ENCODE measurements around the gene LRRC4C.

The LRRC4C gene

DNA sequence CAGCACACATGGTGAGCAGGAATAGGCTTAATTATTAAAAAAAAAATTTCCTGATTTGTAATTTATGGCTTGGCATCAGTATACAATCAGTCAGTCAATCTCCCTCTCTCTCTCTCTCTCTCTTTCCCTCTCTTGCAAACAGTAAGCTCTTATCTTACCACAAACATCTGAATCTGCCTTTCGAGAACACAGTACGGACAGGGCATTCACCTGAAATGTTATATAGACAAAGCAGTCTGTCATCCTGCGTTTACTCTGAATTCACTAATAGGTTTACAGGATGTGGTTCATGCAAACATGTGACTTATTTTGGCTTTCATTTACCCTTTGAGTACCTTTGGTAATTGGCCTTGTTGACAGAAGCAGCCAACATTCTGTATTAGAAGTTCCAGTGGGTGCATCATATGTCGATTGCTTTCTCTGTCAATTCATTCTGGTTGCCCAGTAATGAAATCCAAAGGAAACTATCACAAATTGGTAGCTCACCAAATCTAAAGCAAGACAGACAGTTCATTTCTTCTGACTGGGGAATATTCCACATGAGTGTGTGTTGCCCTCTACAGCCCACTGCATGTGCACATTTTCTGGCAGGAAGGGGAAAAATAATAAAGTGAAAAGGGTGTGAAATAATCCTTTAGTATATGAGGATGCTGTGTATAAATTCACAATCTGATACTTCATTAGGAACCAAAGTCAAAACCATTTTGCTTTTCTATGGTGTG lies 1058.2 kb downstream of the LRRC4C start:
- DNase-seq: no peak
- TF ChIP-seq POLR2A (IDR thresholded peaks at IDR 0.05; ENCODE audit: low read length) (no peak), GATA1 (IDR thresholded peaks at IDR 0.05; ENCODE audit: low read depth, low read length) (no peak)

DNA sequence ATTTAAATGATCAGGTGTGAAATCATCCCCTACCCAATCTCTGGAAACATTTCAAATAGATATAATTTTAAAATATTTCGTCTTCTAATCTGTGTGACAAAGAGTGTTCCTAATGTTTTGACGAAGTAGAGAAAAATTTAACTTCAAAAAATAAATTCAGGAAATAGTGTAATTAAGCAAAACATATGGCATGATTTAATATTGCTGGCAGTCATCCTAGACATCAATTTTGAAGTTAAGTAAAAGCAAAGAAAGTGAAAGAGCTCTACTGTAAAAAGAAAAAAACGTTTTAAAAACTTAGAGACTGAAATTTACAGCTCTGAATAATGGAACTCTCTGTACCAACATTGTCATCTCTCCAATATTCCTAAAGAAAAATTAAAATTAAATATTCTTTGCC lies 1062.3 kb downstream of the LRRC4C start:
- no peak for TF ChIP-seq POLR2A (IDR thresholded peaks at IDR 0.05; ENCODE audit: low read length)
- TF ChIP-seq GATA1 (IDR thresholded peaks at IDR 0.05; ENCODE audit: low read depth, low read length): no peak
- DNase-seq: no peak

DNA sequence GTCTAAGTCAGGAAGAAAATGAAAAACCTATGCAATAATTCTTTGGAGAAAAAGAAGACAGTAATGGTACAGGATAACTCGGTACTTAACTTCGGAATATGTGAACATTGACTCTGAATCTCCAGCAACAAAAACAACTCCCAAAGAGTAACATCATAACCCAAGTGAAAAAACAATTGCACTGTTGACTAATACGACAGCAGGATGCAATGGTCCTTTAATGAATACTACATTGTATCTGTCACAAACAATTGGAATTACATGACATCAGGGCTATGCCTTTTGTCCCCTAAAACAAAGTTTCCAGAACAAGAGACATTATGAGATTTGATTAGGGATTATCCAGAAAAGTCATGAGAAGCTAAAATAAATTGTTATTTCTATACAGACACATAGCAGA lies 1065.9 kb downstream of the LRRC4C start:
- TF ChIP-seq POLR2A (IDR thresholded peaks at IDR 0.05; ENCODE audit: low read length): no peak
- no peak for TF ChIP-seq GATA1 (IDR thresholded peaks at IDR 0.05; ENCODE audit: low read depth, low read length)
- no peak for DNase-seq

DNA sequence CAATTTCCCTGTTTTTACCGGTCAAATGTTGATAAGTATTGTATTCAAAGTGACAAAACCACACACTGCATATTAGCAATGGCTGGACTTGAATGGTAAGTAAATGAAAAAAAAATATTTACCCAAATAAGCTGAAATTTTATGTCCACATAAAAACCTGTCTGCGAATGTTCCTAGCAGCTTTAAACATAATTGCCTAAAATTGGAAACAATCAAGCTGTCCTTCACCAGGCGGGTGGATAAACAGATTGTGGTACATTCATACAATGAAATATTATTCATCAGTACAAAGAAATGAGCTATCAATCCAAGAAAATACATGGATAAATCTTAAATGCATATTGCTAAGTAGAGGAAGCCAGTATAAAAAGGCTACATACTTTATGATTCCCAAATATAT lies 1067.8 kb downstream of the LRRC4C start:
- TF ChIP-seq GATA1 (IDR thresholded peaks at IDR 0.05; ENCODE audit: low read depth, low read length): no peak
- TF ChIP-seq POLR2A (IDR thresholded peaks at IDR 0.05; ENCODE audit: low read length): no peak
- DNase-seq: no peak

DNA sequence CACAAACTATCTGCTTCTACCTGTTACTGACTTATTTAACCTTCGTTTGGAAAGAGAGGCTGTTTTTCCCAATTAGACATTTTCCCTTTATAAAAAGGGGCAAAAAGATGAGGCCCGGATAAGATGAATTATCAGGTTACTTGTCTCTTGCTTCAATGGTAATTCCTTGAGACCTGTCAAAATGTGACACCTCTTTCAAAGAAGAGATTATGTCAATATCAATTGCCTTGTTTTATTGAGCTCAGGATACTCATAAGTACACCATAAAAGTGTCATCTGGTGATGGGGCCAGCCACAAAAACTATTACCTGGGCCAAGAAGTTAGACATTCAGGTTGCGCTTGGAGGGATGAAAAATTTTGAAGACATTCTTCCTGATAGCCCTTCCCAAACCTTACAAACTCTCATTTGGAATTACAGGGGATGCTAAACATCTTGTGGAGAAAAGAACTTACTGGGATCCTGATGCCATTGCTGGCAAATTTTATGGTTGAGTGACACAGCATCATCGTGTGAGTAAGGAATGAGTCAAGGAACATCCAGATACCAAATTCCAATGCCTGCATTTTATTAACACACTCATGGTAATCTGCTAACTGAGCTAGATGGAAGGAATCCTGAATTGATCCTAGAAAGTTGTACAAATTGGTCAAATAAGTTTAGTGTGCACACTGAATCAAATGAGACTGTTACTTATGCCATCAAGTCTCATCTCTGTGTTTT lies 1071.2 kb downstream of the LRRC4C start:
- no peak for DNase-seq
- TF ChIP-seq POLR2A (IDR thresholded peaks at IDR 0.05; ENCODE audit: low read length) (no peak), GATA1 (IDR thresholded peaks at IDR 0.05; ENCODE audit: low read depth, low read length) (no peak)

DNA sequence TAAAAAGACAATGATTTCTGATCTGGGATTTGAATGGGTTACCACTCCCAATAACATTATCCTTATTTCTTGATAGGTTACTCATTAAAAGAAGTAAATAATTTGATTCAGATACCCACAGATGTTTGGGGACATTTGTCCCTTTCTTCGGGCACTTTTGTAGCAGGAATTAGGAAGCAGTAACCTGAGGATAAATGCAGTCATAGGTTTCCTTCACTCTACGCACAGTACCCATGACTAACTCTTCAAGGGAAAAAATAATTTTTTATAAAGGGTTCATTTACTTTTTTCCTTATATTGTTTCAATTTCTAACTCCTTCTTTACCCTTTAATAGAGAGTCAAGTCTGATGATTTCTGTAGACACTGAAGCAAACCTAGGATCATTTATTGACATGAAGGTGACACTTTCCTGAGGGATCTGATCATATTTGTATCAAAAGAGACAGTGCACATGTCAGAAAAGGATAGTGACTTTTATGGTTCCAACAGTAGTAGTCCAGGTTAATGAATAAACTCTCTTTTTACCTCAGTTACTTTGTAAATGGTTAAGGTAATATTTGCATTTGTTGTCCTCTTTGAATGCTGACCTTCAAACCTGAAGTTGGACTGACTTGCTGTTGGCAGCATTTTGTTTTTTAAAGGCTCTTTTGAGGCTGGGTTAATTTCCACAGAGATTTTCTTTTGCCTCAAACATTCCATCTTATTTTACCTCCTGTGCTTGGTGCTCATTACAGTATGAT lies 1072.0 kb downstream of the LRRC4C start:
- DNase-seq: no peak
- TF ChIP-seq POLR2A (IDR thresholded peaks at IDR 0.05; ENCODE audit: low read length) (no peak), GATA1 (IDR thresholded peaks at IDR 0.05; ENCODE audit: low read depth, low read length) (no peak)

DNA sequence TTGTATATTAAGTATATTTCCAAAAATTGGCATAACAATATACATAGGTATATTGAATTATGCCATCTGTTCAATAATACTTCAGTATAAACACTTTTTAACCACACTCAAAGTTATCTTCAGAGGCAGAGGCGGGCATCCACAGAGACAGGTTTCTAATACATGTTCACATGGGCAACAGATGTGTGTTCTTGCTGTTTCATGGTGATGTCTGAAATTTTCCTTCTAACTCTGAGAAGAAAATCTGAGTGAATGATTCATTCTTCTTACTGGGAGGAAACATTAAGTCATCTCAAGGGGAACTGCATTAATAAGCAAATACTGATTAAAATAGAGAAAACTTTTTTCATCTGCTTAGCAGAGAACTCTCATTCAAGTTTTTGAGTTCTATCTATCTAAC lies 1074.5 kb downstream of the LRRC4C start:
- no peak for DNase-seq

DNA sequence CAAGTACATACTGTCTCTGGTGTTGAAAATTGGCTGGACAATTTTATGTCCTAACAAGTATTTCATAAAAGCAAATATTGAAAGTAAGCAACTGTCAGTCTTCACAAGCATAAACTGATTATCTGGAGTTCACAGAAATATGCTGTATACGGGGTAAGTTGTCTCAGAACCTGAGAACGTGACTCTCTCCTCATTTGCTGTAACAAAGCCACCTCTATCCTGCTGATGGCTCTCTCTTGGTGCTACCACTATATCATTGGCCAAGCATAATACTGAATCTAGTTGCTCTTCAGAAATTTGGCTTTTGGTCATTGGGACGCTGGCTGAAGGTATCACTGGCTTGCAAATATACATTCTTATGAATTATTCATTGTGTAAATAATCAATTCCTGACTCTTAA lies 1078.0 kb downstream of the LRRC4C start:
- DNase-seq: no peak
- TF ChIP-seq GATA1 (IDR thresholded peaks at IDR 0.05; ENCODE audit: low read depth, low read length) (no peak), POLR2A (IDR thresholded peaks at IDR 0.05; ENCODE audit: low read length) (no peak)

More for the DNA sequence above, 1074.5 kb downstream of the LRRC4C start:
- no peak for TF ChIP-seq GATA1 (IDR thresholded peaks at IDR 0.05; ENCODE audit: low read depth, low read length)
- TF ChIP-seq POLR2A (IDR thresholded peaks at IDR 0.05; ENCODE audit: low read length): no peak

DNA sequence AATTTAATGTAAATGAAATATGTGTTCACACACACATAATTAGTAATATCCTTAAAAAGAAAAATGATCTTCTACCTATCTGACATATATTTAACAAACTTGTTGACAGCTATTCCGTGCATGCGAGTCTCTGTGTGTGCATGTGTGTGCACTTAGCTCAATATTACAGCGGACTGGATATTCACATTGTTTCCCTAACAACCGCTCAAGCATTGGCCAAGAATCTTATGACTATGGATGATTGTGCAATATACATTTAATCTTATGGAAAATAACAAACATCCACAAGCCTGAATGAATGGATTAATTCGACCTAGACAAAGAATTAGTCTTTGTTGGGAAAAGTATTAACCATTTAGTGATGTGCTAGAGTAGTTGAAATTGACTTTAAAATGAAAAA lies 1078.6 kb downstream of the LRRC4C start:
- TF ChIP-seq POLR2A (IDR thresholded peaks at IDR 0.05; ENCODE audit: low read length) (no peak), GATA1 (IDR thresholded peaks at IDR 0.05; ENCODE audit: low read depth, low read length) (no peak)
- DNase-seq: no peak

DNA sequence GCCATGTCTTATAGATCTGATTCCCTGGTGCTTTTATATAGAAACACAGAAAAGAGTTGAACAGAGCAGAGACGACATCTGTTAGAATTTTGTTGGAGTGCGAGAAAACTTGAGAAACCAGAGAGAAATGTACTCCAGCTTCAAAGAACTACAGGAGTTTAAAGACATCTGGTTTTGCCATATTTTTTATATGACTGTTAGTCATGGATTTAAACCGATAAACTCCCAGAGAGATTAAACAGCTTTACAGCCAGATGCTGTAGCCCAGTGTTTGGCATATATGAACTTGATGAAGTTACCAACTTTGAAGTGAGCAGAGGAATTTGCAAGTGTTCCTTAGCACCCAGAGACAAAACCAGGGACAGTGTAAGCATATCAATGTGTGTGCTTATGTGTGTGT lies 1083.1 kb downstream of the LRRC4C start:
- DNase-seq: no peak
- TF ChIP-seq GATA1 (IDR thresholded peaks at IDR 0.05; ENCODE audit: low read depth, low read length) (no peak), POLR2A (IDR thresholded peaks at IDR 0.05; ENCODE audit: low read length) (no peak)

DNA sequence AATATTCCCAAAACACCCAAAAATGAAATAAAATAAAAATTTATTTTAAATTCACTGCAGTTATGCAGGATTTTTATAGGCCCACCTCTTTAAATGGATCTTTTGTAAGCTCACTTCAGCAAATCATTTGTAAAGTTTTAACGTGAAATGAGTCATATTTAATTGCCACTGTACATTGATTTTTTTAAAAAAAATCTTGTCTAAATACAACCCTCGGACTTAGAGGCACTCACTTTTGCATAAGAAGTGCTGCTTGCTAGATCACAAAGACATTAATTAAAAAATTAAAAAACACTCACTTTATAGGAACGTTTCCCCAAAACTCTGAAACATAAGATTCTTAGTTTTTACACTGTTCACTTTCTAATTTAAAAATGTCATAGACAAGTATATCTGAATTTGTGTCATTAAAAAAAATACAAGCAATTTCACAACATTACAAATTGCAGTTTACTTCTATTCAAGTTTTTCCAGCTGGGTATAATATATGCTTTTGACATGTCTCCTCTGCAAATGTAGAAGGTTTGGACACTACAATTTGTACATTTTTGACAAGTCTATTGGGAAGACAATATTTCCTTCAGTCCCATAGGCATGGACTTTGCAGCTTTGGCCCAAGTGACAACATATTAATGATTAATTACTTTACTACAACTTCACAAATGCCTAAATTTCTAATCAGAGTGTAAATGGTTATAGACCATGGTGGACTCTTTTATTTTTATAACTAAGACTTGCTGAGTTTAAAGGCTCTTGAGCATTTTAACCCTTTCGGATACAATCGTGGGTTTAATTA lies 1088.4 kb downstream of the LRRC4C start:
- DNase-seq: no peak
- TF ChIP-seq GATA1 (IDR thresholded peaks at IDR 0.05; ENCODE audit: low read depth, low read length): no peak
- no peak for TF ChIP-seq POLR2A (IDR thresholded peaks at IDR 0.05; ENCODE audit: low read length)

DNA sequence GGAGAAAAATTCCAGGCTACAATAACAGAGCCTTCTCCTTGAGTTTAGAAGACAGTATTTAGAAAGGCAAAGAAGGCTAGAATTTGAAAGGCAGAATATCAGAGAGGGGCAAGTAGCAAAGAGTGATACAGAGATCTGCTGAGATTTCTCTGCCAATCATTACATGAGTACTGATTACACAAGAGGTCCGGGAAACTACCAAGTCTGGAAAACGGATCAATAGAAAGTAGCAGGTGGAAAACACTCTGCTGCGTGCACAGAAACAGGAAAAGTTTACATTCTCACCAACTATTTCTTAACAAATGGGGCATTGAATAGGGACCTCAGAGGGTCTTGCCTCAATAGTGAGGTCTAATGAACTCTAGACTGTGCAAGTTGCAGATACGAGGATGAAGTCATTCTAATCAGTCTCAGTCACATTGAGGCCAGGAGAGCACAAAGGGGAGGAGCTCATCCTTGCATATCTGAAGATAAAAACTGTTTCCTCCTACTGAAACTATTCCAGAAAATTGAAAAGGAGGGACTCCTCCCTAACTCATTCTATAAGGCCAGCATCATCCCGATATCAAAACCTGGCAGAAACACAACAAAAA lies 1099.2 kb downstream of the LRRC4C start:
- TF ChIP-seq POLR2A (IDR thresholded peaks at IDR 0.05; ENCODE audit: low read length) (no peak), GATA1 (IDR thresholded peaks at IDR 0.05; ENCODE audit: low read depth, low read length) (no peak)
- no peak for DNase-seq

DNA sequence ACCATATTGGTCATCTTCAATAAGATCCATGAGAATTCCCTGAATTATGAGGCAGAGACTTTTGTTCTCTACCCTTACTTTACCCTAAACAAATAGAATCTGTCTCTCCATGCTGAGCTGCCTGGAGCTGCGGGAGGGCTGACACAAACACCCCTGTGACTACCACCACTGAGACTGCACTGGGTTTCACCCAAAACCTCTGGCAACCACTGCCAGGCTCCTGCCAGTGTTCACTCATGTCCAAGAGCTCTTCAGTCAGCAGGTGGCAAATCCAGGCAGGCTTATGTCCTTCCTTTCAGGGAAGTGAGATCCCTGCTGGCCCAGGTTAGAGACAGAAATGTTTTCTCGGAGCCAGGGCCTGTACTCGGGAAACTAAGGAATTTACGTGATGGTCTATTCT lies 1105.3 kb downstream of the LRRC4C start:
- no peak for TF ChIP-seq POLR2A (IDR thresholded peaks at IDR 0.05; ENCODE audit: low read length)
- no peak for TF ChIP-seq GATA1 (IDR thresholded peaks at IDR 0.05; ENCODE audit: low read depth, low read length)
- no peak for DNase-seq
